Ishikawa (cell line): ENCODE results near the gene PRDM16.

Experiments used
- NFIC ChIP-seq: IDR thresholded peaks from 2 replicates; pipeline ENCODE4 v1.6.1; 2012
- TEAD4 ChIP-seq: IDR thresholded peaks from 2 replicates; pipeline ENCODE4 v1.6.1; 2012

- TF ChIP-seq NFIC, result no peak
- TF ChIP-seq TEAD4, result no peak
These were observed 361.4 kb downstream of the PRDM16 start for GRCh38 chr1:3430406-3430805.
